GM21390 (cell line): ENCODE results near the gene BTG1.

Experiments used
- ATAC-seq: cut with Tn5 transposase; IDR thresholded peaks from one replicate; pipeline ENCODE4 v1.9.1; 2021; ENCODE audit not compliant: unreplicated experiment

BTG1 gene

GRCh38 chr12:92145731-92146496 is at the start of gene BTG1:
Gene BTG1, minus strand, starts transcription at chr12:92145846. Its CDS starts 311 bp downstream, at chr12:92145535.
- peak; percentile 68 for ATAC-seq

- ATAC-seq: no peak
These were observed 48.9 kb upstream of the BTG1 start for GRCh38 chr12:92194561-92194960.

GRCh38 chr12:92193846-92194245 is 48.2 kb upstream of the BTG1 start:
- ATAC-seq: no peak

GRCh38 chr12:92193063-92193462 is 47.4 kb upstream of the BTG1 start:
- ATAC-seq: no peak

GRCh38 chr12:92192360-92192759 is 46.7 kb upstream of the BTG1 start:
- no peak for ATAC-seq

- ATAC-seq: no peak
These were observed 45.4 kb upstream of the BTG1 start for GRCh38 chr12:92191061-92191460.

GRCh38 chr12:92188517-92189188 is 43.0 kb upstream of the BTG1 start:
- ATAC-seq: no peak

GRCh38 chr12:92186038-92186470 is 40.4 kb upstream of the BTG1 start:
- no peak for ATAC-seq

GRCh38 chr12:92185052-92185451 is 39.4 kb upstream of the BTG1 start:
- peak; percentile 69 for ATAC-seq

- no peak for ATAC-seq
These were observed 37.9 kb upstream of the BTG1 start for GRCh38 chr12:92183575-92183974.

- ATAC-seq: no peak
These were observed 32.7 kb upstream of the BTG1 start for GRCh38 chr12:92178340-92178739.

GRCh38 chr12:92176646-92177045 is 31.0 kb upstream of the BTG1 start:
- ATAC-seq: no peak

GRCh38 chr12:92175961-92176360 is 30.3 kb upstream of the BTG1 start:
- ATAC-seq: no peak

- ATAC-seq: no peak
These were observed 24.4 kb upstream of the BTG1 start for GRCh38 chr12:92170050-92170449.

GRCh38 chr12:92167075-92167474 is 21.4 kb upstream of the BTG1 start:
- ATAC-seq: no peak

- ATAC-seq: no peak
These were observed 19.1 kb upstream of the BTG1 start for GRCh38 chr12:92164712-92165111.

GRCh38 chr12:92162079-92162478 is 16.4 kb upstream of the BTG1 start:
- no peak for ATAC-seq

GRCh38 chr12:92158796-92159439 is 13.3 kb upstream of the BTG1 start:
- peak; percentile 42 for ATAC-seq

- ATAC-seq: no peak
These were observed 11.2 kb upstream of the BTG1 start for GRCh38 chr12:92156704-92157395.

GRCh38 chr12:92156139-92156538 is 10.5 kb upstream of the BTG1 start:
- no peak for ATAC-seq

- no peak for ATAC-seq
These were observed 10.1 kb upstream of the BTG1 start for GRCh38 chr12:92155733-92156132.
